Measurements from ENCODE around the gene ALG3. TPM values are rescaled to one million over a fixed set of nuclear protein-coding genes. Genes with fewer than 3 reads are reported as not detected.

The ALG3 gene
- total RNA-seq, 1 experiment from 2014 or later = 57.3 TPM

DNA sequence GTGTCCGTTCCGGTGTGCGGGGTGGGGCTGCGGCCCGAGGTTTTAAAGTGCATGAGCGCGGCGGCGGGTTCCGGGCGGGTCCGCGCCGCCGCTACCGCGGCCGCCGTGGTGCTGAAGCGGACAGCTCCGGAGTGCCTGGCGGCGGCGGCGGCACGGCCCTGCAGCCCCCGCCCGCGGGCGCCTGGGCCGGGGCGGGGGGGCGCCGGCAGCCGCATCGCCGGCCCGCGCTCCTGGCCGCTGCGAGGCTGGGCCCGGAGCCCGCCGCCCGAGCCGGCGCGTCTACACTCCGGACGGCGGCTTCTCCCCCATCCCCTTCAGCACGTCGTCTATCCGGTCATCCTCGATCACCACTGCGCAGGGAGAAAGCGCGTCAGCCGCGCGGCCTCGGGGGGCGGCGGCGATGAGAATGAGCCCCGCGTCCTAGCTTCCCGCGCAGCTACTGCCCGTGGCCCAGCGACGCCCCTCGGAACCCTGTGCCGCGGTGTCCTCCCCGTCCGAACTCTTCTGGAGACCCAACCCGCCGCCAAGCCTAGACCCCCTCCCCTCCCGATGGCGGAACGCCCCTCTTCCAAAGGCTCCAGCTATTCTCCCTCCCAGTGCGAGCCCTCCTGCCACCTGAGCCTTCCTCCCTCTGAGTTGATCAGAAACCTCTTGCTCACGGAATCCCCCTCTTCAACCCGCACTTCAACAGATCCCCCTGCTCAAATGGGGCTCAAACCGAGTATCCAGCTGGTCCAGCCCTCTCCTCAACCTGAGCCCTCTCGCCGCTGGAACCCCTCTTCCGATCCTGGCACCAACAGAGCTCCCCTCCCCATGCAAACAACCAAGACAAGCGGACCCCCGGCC lies 11.3 kb upstream of the ALG3 start:
- Mint-ChIP-seq H3K9me3 (no peaks in the 10 kb centered on the region), H3K4me1 (peaks cover 12% of the 10 kb centered on the region), H3K4me3 (peak overlapping the region; percentile 92), H3K36me3 (peaks cover 3% of the 10 kb centered on the region; the same call in 1 of the 2 replicates), H3K27ac (no peak overlapping the region), H3K27me3 (ENCODE audit: low read depth) (peaks cover 71% of the 10 kb centered on the region)
- POLR2A ChIA-PET = interaction anchor here (0.6 to 1.7 kb wide), 2 partner anchors 18 to 245 kb away, joined by 3 to 6 read pairs; no protein-coding TSS in a partner anchor
- TF ChIP-seq TEAD4 (CRISPR knock-in tag; IDR thresholded peaks at IDR 0.05) = no peak
- 0 out of 2 replicates have a peak, but pooled peaks have one; percentile 27 for TF ChIP-seq TCF7 (CRISPR knock-in tag; IDR thresholded peaks at IDR 0.05; ENCODE audit: low read depth)
- TF ChIP-seq, protein P1, sequence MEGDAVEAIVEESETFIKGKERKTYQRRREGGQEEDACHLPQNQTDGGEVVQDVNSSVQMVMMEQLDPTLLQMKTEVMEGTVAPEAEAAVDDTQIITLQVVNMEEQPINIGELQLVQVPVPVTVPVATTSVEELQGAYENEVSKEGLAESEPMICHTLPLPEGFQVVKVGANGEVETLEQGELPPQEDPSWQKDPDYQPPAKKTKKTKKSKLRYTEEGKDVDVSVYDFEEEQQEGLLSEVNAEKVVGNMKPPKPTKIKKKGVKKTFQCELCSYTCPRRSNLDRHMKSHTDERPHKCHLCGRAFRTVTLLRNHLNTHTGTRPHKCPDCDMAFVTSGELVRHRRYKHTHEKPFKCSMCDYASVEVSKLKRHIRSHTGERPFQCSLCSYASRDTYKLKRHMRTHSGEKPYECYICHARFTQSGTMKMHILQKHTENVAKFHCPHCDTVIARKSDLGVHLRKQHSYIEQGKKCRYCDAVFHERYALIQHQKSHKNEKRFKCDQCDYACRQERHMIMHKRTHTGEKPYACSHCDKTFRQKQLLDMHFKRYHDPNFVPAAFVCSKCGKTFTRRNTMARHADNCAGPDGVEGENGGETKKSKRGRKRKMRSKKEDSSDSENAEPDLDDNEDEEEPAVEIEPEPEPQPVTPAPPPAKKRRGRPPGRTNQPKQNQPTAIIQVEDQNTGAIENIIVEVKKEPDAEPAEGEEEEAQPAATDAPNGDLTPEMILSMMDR (IDR thresholded peaks at IDR 0.05) = no peak
- TF ChIP-seq, protein P2, sequence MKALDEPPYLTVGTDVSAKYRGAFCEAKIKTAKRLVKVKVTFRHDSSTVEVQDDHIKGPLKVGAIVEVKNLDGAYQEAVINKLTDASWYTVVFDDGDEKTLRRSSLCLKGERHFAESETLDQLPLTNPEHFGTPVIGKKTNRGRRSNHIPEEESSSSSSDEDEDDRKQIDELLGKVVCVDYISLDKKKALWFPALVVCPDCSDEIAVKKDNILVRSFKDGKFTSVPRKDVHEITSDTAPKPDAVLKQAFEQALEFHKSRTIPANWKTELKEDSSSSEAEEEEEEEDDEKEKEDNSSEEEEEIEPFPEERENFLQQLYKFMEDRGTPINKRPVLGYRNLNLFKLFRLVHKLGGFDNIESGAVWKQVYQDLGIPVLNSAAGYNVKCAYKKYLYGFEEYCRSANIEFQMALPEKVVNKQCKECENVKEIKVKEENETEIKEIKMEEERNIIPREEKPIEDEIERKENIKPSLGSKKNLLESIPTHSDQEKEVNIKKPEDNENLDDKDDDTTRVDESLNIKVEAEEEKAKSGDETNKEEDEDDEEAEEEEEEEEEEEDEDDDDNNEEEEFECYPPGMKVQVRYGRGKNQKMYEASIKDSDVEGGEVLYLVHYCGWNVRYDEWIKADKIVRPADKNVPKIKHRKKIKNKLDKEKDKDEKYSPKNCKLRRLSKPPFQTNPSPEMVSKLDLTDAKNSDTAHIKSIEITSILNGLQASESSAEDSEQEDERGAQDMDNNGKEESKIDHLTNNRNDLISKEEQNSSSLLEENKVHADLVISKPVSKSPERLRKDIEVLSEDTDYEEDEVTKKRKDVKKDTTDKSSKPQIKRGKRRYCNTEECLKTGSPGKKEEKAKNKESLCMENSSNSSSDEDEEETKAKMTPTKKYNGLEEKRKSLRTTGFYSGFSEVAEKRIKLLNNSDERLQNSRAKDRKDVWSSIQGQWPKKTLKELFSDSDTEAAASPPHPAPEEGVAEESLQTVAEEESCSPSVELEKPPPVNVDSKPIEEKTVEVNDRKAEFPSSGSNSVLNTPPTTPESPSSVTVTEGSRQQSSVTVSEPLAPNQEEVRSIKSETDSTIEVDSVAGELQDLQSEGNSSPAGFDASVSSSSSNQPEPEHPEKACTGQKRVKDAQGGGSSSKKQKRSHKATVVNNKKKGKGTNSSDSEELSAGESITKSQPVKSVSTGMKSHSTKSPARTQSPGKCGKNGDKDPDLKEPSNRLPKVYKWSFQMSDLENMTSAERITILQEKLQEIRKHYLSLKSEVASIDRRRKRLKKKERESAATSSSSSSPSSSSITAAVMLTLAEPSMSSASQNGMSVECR (CRISPR knock-in tag; IDR thresholded peaks at IDR 0.05; ENCODE audit: borderline replicate concordance) = no peak
- TF ChIP-seq, protein P3, sequence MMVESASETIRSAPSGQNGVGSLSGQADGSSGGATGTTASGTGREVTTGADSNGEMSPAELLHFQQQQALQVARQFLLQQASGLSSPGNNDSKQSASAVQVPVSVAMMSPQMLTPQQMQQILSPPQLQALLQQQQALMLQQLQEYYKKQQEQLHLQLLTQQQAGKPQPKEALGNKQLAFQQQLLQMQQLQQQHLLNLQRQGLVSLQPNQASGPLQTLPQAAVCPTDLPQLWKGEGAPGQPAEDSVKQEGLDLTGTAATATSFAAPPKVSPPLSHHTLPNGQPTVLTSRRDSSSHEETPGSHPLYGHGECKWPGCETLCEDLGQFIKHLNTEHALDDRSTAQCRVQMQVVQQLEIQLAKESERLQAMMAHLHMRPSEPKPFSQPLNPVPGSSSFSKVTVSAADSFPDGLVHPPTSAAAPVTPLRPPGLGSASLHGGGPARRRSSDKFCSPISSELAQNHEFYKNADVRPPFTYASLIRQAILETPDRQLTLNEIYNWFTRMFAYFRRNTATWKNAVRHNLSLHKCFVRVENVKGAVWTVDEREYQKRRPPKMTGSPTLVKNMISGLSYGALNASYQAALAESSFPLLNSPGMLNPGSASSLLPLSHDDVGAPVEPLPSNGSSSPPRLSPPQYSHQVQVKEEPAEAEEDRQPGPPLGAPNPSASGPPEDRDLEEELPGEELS (CRISPR knock-in tag; IDR thresholded peaks at IDR 0.05) = no peak
- TF ChIP-seq TEAD1 (CRISPR knock-in tag; IDR thresholded peaks at IDR 0.05) = no peak
- CTCF ChIA-PET = interaction anchor here (0.7 to 4.4 kb wide), 10 partner anchors 10 to 250 kb away, joined by 3 to 28 read pairs (median 6); partner anchors contain the start of genes ABCC5, ECE2 and EEF1AKMT4
- peak; percentile 4 for ATAC-seq
- DNase-seq (ENCODE audit: low spot score) = peak; percentile 56

DNA sequence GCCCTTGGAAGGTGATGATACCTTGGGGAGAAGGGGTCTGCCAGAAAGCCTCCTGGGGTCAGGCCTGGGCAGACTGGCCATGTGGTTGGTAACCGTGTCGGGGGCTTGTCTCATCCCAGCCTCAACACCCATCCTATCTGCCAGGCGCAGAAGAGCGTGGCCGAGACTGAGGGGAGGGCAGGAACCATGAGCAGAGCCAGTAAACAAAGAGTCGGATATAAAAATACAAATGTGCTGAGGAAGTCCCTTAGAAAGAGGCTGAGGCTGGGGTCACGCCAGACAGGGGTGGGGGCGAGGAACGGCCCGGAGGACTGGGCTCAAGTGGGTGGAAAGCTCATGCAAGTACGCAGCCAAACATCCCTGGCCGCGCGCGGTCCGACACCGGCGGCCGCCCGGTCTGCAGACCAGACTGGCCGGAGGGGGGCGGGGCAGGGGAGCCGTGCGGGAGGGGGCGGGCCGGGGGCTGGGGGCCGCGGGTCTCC lies 10.7 kb upstream of the ALG3 start:
- no peak for ATAC-seq
- DNase-seq (ENCODE audit: low spot score) = no peak
- peaks cover 12% of the 10 kb centered on the region for H3K4me1 Mint-ChIP-seq
- POLR2A ChIA-PET = no interaction called here
- peaks cover 3% of the 10 kb centered on the region; the same call in 1 of the 2 replicates for H3K36me3 Mint-ChIP-seq
- H3K27ac Mint-ChIP-seq = no peak overlapping the region
- H3K27me3 Mint-ChIP-seq (ENCODE audit: low read depth) = peaks cover 65% of the 10 kb centered on the region
- no peaks in the 10 kb centered on the region for H3K9me3 Mint-ChIP-seq
- H3K4me3 Mint-ChIP-seq = peak overlapping the region; percentile 62
- CTCF ChIA-PET = interaction anchor here (0.7 to 4.4 kb wide), 5 partner anchors 10 to 249 kb away, joined by 5 to 28 read pairs (median 7); partner anchors contain the start of gene EEF1AKMT4
- TF ChIP-seq ZNF396 (CRISPR knock-in tag; IDR thresholded peaks at IDR 0.05; ENCODE audit: borderline replicate concordance) (no peak), PRRX2 (CRISPR knock-in tag; IDR thresholded peaks at IDR 0.05) (no peak), GTF2I (CRISPR knock-in tag; conservative IDR thresholded peaks at IDR 0.05) (no peak), RELA (CRISPR knock-in tag; IDR thresholded peaks at IDR 0.05; ENCODE audit: borderline replicate concordance) (no peak), JUN (CRISPR knock-in tag; IDR thresholded peaks at IDR 0.05) (no peak)
- TF ChIP-seq, protein P4, sequence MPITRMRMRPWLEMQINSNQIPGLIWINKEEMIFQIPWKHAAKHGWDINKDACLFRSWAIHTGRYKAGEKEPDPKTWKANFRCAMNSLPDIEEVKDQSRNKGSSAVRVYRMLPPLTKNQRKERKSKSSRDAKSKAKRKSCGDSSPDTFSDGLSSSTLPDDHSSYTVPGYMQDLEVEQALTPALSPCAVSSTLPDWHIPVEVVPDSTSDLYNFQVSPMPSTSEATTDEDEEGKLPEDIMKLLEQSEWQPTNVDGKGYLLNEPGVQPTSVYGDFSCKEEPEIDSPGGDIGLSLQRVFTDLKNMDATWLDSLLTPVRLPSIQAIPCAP (CRISPR knock-in tag; IDR thresholded peaks at IDR 0.05) = no peak
- TF ChIP-seq, protein P5, sequence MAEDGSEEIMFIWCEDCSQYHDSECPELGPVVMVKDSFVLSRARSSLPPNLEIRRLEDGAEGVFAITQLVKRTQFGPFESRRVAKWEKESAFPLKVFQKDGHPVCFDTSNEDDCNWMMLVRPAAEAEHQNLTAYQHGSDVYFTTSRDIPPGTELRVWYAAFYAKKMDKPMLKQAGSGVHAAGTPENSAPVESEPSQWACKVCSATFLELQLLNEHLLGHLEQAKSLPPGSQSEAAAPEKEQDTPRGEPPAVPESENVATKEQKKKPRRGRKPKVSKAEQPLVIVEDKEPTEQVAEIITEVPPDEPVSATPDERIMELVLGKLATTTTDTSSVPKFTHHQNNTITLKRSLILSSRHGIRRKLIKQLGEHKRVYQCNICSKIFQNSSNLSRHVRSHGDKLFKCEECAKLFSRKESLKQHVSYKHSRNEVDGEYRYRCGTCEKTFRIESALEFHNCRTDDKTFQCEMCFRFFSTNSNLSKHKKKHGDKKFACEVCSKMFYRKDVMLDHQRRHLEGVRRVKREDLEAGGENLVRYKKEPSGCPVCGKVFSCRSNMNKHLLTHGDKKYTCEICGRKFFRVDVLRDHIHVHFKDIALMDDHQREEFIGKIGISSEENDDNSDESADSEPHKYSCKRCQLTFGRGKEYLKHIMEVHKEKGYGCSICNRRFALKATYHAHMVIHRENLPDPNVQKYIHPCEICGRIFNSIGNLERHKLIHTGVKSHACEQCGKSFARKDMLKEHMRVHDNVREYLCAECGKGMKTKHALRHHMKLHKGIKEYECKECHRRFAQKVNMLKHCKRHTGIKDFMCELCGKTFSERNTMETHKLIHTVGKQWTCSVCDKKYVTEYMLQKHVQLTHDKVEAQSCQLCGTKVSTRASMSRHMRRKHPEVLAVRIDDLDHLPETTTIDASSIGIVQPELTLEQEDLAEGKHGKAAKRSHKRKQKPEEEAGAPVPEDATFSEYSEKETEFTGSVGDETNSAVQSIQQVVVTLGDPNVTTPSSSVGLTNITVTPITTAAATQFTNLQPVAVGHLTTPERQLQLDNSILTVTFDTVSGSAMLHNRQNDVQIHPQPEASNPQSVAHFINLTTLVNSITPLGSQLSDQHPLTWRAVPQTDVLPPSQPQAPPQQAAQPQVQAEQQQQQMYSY (CRISPR knock-in tag; IDR thresholded peaks at IDR 0.05) = no peak
- TF ChIP-seq, protein P6, sequence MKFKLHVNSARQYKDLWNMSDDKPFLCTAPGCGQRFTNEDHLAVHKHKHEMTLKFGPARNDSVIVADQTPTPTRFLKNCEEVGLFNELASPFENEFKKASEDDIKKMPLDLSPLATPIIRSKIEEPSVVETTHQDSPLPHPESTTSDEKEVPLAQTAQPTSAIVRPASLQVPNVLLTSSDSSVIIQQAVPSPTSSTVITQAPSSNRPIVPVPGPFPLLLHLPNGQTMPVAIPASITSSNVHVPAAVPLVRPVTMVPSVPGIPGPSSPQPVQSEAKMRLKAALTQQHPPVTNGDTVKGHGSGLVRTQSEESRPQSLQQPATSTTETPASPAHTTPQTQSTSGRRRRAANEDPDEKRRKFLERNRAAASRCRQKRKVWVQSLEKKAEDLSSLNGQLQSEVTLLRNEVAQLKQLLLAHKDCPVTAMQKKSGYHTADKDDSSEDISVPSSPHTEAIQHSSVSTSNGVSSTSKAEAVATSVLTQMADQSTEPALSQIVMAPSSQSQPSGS (CRISPR knock-in tag; IDR thresholded peaks at IDR 0.05; ENCODE audit: borderline replicate concordance, low read depth) = no peak

Data from WTC11 (cell line).